Forelimb muscle (tissue), 1 donor: Measurements from ENCODE around the gene SREBF2. TPM values are rescaled to one million over a fixed set of nuclear protein-coding genes. Genes with fewer than 3 reads are reported as not detected.
A peak's percentile ranks its signal among the peaks of the same experiment; 100 is the strongest.

Experiments
- DNase-seq: peaks from one replicate; pipeline ENCODE4 v3.0.0-alpha.2; 2013; ENCODE audit warnings: low read depth
- polyA plus RNA-seq: library from polyadenylated mRNA; unstranded; fragments of 120-200 nt; gene quantifications from one replicate; pipeline ENCODE4 v1.2.1, GENCODE V29; 2013; ENCODE audit not compliant: insufficient read length

The SREBF2 gene
- polyA plus RNA-seq, 1 donor = 84.4 TPM

DNA sequence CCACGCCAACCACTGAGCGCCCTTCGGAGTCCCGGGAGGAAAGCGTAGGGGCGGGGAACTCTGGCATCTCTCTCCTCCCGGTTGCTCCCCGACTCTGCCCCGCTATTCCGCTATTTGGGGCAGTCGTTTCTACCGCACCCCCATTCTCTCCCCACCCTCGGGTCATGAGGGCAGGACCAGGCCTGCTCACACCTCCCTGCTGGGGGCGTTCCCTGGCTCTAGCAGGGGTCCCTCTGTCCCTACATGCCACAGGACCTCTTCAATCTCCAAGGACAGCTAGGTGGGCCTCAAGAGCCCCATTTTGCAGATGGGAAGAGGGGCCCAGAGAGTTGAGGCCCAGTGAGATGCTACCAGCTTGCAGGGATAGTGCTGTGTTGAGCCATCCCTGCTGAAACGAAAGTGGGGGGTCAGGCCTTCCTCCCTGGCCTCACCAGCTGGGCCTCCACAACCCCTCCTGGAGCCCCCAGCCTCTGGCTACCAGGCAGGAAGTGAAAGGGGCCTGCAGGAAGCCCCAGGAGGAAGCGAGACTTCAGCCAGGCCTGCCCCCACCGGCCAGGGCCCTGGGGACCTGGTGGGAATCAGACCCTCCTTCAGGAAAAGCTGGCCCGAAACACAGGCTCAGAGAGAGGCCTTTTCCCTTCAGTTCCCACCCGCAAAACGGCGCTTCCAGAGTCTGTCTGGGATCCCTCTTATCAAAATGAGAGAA is 87.5 kb downstream of the SREBF2 start:
- DNase-seq = no peak

DNA sequence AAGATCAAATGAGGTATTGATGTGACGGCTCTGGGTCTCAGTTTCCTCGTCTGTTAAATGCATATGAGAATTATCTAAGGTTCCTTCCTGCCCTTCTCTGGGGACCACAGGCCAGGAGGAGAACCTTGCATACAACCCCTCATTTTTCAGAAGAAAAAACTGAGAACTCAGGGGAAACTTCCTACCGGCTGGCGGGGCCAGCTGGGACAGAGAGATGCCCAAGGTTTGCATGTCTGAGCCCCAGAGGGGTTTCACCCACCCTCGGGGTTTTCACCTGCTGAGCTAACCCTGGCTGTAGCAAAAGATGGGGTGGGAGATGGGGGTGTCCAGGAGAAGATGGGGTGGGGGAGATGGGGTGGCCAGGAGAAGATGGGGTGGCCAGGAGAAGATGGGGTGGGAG is 89.4 kb downstream of the SREBF2 start:
- no peak for DNase-seq

DNA sequence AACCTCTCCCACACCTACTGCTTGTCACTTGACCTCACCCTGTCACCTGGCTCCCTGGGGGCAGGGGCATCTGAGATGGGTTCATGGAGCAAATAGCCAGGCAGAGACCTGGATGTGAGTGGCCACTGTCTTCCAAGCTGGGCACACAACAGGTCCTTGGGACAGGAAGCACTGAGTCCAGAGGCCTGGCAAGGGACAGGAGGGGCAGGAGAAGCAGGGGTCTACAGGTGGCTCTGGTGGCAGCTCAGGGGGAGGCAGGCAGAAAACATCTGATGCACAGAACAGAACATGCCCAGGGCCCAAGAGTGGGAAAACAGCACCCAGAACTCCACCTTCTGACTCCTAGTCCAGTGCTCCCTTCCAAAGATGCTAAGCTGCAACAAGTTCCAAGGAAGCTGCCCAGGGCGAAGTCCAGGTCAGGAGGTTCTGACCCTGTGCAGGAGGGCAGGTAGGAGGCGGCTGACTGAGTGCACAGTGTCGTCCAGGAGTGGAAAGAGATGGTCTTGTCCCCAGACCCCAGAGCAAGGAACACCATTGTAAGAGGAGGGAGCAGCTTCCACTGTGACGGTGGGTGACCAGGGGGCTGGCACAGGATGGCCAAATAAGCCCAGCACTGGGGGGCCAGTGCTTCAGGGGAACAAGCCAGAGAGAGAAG is 90.2 kb downstream of the SREBF2 start:
- DNase-seq = no peak

DNA sequence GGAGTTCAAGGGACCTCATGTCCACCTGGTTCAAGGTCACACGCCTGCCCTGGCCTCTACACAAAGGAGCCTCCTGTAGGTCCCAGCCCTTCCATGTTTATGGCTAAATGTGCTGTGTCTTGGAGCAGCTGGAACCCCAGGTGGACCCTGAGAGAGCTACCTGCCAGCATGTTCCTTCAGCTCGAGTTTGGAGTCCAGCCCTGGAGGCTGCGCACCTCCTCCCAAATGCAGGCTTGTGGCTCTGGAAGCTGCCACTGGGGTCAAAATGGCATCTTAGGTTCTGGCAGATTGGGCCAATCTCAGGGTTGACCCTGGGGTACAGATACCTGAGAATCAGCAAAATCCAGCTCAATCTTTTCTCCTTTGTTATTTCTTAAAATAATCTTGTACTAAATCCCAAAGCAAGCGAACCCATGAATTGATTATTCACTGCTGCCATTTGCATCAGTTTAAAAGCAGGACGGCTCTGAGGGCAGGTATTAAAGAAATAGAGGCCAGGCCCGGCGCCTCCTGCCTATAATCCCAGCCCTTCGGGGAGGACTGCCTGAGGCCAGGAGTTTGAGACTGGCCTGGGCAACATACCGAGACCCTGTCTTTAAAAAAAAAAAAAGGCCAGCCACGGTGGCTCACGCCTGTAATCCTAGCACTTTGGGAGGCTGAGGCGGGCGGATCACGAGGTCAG is 90.8 kb downstream of the SREBF2 start:
- no peak for DNase-seq

DNA sequence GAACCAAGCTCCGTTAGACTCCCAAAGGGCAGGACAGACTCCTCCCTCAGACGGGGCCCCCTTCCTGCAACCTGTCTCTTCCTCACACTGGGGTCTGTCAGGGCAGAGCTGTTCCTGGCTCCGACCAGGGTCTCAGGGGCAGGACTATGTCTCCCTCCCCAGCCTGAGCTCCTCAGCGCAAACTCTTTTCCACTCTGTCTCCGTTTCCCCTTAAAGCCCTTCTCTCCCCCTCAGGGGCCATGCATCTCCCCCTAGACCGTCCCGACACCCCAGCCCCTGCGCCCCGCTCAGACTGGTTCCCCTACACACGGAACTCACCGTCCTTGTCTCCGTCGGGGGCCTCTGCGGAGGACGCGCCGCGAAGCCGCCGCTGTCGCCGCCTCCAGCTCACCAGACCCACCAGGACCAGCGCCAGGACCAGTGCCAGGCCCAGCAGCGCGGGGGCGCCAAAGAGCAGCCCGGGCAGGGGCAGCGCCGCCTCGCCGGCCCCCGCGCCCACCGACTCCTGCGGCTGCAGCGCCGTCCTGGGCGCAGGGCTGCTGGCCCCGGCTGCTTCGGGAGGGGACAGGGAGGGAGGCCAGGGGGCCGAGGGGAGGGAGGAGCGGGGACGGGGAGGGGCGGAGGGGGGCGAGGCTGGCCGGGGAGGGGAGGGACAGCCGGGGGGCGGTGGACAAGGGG is 93.0 kb downstream of the SREBF2 start:
- DNase-seq = no peak

DNA sequence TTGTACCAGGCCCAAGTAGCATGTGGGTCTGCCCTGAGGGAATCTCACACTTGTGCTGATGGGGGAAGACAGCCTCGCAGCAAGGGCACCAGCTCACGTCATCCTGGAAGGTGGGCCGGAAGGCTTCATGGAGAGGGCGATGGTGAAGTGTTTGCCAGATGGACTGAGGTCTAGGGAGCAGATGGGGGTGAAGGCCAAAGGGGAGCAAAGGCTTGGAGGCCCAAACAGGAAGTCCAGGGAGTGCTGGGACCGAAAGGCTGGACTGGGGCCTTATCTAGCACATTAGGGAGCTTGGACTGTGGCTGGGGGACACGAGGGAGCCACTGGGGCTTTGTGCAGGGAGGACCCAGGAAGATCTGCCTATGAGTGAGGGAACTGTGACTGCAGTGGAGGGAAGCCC is 94.9 kb downstream of the SREBF2 start:
- no peak for DNase-seq

DNA sequence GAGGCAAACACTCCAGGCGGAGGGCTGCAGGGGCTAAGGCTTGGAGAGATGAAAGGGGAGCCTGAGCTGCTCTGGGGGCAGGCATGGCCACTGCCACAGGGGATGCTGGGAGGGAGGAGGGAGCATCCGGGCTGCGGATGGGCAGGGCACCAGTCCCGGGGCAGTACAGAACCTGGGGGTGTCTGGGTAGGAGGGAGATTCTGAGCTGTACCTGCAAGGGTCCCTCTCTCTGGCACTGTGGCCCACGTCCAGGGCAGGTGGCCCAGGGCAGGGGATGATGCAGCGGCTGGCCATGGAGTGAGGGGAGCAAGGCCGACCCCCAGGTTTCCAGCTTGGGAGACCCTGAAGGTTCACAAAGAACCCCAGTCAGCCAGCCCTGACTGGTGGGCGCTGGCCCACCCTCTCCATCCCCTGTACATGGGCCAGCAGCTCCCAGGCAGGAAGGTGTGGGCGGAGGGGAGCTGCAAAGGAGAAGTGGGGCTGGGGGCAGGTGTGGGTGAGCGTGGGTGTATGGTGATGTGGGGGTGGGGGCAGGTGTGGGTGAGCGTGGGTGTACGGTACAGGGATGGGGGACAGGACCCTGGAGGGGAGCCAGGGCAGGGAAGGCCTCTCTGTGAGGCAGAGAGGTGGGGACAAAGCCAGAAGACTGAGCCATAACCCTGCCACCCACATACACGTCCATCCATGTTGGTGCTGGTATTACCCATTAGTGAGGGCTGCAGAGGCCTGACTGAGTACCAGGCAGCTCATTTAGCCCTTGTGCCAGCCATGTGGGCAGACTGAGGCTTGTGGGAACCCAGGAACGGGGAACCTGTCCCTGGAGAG is 95.9 kb downstream of the SREBF2 start:
- no peak for DNase-seq

DNA sequence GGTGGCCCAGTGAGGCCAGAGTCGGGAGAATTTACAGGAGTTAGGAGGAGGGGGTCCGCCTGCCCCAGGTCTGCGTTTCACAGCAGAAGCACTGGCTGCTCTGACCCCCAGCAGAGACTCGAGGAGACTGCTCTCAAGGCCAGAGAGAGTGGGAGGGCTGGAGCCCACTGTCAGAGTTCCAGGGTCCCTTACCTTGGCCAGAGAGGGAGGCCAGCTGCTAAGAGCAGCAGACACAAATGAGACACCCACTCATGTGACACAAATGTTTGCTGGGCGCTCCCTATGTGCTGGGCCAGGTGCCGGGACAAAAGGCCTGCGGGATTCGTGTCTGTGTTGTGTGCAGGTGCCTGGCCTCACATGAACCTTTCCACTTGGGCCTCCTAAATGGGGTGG is 96.5 kb downstream of the SREBF2 start:
- DNase-seq = no peak

DNA sequence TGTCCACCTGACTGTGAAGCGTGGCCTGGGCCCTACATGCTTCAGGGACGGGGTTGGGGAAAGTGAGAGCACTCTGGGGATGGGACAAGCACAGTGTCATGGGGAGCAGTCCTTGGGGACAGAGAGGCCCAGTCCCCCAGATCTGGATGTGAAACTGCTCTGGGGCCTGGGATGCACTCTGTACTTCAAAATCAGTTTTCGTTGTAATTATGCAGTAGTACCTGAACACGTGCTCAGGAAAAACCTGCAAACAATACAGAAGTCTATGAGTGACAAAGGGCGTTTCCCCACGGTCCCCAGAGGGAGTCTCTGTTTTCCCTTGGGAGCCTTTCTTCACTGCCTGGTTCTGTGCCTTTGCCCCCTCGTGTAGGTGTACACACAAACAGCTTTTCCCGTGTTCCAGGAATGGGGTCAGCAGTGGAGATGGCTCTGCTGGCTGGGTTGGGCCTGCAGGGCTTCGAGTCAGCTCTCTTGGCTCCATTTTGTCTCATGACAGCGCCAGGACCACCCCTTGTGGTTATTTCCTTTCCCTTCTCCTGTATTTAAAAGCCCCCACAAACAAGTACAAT is 98.9 kb downstream of the SREBF2 start:
- no peak for DNase-seq

DNA sequence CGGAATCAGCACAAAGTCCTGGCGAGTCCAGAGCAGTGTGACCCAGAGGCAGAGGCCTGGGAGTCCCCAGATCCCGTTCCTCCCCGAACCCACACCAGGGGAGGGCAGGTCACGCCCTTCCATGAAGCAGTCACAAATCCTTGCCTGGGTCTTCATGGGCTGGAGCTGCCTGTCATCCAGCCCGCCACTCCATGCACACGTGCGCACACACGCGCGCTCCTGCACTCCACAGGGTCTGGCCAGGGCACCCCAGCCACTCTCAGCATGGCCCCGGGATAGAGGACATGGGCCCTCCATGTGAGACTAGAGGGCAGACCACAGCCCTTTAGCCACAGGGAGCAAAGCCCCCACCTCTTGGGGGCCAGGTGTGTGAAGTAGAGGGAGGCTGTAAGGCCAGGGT is 99.4 kb downstream of the SREBF2 start:
- DNase-seq = no peak

DNA sequence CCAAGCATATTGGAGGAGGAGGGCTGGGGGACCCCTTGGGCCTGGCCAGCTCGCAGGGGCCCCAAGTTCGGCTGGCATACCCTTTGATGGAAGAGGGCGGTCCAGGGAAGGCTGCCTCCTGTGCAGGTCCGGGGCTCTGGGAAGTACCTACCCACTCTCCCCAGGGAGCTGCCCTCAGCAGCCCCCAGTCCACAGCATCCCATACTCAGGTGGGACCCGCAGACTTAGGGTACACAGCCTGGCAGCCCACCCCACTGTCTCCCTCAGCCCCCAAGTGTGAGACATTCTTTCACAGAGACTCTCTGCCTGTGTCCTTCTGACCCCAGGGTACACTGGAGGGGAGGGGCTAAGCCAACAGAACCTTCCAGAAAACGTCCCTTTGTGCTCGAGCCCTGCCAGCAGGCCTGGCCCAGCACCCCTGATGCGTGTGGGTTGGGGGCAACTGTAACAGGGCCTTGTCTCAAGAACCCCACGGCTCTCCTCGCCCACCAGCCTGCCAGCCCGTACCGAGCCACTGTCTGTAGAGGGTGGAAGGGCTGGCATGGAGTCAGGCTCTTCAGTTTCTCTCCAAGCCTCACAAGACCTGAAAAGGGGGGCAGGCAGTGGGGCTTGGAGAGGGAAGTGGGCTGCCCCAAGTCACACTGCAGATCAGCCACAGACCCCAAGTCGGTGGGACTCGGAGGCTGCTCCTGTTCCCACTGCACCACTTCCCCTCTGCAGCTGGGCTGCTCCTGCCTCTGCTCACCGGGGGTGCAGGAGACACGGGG is 100.7 kb downstream of the SREBF2 start:
- no peak for DNase-seq

DNA sequence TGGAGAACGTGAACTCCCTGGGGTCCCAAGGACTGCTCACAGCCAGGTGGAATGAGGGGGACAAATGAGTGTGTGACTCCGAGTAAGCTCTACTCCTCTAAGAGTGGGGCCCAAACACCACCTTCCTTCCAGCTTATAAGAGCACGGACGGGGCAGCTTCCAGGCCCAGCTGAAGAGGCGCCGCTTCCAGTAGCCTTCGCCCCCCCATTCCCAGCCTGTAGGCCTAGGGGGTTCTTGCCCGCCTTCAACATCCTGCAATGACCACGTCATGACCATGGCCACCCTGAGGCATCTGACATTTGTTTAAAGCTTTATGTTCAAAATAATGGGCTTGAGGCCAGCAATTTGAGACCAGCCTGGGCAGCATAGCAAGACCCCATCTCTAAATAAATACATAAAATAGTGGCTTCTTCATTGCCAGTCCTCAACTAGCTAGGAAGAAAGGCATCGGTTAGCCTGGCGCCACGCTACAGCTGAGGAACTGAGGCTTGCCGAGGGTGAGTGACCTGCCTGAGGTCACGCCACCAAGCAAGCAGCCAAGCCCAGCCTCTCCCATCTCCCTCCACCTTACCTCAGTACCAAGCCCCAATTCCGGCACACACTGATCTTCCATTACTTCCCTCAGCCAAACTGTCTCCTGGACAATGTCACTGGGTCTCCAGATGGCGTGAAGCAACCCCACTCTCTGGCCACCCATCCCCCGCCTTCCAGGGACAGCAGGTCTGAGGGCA is 101.5 kb downstream of the SREBF2 start:
- no peak for DNase-seq

DNA sequence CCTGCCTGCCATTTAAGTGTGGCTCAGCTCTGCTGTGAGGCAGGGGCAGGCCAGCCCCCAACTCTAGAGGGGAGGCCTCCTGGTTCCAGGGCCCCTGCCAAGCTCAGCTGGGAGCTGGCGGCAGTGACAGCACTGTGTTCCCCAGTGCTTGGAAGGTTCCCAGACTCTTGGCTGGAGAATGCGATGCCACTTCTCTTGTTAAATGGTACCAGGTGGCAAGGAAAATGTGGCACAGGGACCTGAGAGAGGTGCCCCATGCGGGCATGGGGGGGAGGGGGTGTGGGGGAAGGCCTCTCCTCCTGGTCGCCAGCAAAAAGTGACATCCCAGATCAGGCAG is 102.1 kb downstream of the SREBF2 start:
- no peak for DNase-seq

DNA sequence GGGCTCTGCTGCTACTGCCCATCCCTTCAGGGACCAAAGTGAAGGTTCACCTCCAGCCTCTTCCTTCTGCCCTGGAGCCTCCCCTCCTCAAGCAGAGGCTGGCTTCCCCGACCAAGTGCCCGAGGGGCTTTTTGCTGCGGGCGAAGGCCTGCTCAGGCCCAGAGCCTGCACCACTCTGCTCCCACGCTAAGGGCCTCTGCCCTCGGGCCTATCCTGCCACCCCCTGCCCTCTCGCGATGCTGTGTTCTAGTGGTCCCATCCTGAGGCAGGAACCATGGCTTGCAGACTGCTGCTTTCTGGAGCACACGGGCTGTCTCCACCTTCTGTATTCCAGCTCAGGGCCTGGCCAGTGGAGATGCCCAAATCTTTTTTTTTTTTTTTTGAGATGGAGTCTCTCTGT is 102.6 kb downstream of the SREBF2 start:
- no peak for DNase-seq

DNA sequence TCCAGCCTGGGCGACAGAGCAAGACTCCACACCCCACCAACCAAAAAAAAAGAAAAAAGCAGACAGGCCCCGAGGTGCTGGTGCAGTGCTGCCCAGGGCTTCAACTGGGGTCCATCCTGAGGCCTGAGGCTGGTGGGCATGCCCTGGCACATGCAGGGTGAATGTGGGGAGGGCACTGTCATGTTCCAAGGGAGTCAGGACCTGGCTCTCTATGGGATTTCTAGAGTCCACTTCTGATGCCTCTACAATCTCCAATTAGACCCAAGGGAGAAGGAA is 103.9 kb downstream of the SREBF2 start:
- no peak for DNase-seq

DNA sequence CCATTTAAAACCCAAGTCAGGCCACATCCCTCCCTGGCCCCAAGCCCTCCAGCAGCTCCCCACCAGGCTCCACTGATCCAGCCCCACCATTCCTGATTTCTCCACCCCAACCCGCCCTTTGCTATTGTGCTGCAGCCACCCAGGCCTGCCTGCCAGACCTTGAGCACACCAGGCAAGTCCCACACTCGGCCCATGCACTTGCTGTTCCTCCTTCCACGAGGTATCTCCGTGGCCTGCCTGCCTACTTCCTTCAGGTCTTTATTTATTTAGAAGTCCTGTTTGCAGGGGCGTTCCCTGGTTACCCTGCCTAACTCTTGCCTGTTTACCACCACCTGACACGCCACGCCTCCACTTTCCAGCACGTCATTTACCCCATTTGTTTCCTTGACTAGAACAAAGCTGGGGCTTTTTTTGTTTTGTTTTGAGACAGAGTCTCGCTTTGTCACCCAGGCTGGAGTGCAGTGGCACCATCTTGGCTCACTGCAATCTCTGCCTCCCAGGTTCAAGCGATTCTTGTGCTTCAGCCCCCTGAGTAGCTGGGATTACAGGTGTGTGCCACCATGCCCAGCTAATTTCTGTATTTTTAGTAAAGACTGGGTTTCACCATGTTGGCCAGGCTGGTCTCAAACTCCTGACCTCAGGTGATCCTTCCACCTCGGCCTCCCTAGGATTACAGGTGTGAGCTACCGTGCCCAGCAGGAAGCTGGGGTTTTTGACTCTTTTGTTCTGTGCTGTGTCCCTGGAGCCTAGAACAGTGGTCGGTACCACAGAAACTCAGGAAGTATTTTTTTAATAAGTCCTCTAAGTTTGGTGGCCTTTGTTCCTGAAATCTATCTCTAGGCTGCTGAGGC is 107.3 kb downstream of the SREBF2 start:
- DNase-seq = no peak

DNA sequence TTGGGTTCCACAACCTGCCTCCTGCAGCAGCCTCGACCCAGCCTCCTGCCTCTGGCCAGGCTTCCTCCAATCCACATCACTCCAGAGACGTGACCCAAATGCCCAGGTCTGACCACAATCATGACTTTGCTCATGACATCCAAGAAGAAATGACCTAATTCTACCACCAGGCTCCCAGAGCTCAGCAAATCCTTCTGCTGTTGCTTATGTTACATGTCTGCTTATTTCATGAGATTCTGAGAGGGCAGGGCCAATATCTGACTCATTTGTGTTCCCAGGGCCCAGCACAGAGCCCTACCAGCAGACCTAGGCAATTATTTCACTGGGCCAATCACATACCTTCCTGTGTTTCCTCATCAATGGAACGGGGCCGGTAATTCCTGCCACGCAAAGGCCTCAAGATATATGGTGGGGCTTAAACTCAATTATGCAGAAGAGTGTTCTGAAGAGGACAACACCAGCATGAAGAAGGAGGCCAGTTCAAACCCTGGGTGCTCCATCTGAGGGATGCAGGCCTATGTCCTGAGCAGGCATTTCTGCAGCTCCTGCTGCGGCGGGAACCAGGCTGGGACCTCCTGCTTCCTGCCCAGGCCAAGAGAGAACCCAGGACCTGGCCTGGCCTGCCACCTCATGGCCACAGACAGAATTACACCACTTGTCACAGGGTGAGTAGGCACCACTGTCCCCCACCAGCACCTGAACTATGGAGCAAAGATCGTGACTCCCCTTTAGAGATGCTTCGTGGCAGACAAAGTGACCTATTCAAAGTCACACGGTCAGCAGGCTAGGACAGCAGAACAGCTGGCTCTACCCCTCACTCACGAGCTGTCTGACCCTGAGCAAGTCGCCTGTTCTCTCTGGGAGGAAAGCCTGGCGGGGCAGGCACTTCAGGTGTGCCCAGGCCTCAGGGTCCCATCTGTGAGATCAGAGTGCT is 108.2 kb downstream of the SREBF2 start:
- peak; percentile 40 for DNase-seq

DNA sequence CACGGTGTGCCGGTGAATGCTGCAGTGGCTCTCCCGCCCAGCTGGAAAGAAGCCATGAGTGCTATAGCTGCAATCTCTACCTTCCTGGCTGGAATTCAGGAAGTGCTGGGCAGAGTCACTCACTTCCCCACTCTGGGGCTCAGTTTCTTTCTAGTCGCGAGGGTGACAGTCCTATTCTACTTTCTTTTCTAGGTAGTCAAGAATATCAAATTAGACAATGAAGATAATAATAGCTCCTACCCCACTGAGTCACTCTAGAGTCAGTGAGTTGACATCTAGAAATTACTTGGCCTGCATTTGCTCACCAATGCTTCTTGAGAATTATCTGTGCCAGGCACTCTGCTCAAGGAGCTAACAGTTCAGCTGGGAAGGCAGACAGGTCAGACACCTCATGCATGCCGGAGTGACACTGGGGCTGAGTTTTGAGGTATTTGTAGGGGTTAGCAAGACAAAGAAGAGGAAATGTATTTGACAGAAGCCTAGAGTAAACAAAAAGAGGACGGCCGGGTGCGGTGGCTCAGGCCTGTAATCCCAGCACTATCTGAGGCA is 110.8 kb downstream of the SREBF2 start:
- DNase-seq = no peak
